Measurements from ENCODE around the gene ATG4B.
"Not testable (repeated sequence)": the region's sequence is repeated elsewhere in the genome, so short reads cannot be mapped to it uniquely, and the experiment has no call there.

The ATG4B gene

DNA sequence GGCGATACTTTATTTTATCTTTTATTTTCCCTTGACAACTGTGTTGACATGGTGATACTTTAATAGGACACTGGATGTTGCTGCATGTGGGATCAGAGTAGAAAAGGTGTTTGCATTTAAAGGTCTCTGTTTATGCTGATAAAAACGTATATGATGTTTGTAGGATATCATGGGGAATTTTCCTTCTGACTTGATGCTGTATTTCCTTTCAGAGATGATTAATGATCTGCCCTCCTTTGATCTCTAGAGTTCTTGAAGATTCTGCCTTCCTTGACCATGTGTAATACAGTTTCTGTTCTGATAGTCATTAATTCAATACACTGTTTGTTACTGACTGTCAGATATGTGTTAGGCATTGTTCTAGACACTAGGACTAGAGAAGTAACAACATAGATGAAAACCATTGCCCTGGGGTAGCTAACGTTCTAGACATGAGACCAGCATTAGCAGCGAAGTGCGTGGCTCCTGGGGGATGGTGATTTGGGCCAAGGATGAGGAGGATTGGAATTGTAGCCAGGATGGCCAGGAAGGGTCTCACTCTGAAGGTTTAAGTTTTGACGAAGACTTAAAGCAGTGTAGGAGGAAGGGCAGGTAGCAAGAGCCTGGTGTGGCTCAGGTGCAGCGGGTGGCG lies 2.8 kb downstream of the ATG4B start:
- no peak for DNase-seq (ENCODE audit: low read depth)

DNA sequence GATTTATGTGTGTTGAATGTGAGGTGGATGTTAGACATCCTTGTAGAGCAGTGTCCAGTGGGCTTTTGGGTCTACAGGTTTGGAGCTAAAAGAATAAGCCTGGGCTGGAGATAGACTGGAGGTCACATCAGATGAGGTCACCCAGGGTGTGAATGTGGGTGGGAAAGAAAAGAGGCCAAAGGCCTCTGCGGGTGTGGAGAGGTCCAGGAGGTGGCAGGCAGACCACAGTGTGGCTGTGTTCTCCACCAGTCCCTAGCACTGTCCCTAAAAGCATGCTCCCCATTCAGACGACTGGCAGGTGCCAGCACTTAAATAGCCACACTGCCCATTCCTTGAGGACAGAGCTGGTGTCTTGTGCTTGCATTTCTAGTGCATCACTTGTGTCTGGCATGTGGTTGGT lies 4.1 kb downstream of the ATG4B start:
- no peak for DNase-seq (ENCODE audit: low read depth)

DNA sequence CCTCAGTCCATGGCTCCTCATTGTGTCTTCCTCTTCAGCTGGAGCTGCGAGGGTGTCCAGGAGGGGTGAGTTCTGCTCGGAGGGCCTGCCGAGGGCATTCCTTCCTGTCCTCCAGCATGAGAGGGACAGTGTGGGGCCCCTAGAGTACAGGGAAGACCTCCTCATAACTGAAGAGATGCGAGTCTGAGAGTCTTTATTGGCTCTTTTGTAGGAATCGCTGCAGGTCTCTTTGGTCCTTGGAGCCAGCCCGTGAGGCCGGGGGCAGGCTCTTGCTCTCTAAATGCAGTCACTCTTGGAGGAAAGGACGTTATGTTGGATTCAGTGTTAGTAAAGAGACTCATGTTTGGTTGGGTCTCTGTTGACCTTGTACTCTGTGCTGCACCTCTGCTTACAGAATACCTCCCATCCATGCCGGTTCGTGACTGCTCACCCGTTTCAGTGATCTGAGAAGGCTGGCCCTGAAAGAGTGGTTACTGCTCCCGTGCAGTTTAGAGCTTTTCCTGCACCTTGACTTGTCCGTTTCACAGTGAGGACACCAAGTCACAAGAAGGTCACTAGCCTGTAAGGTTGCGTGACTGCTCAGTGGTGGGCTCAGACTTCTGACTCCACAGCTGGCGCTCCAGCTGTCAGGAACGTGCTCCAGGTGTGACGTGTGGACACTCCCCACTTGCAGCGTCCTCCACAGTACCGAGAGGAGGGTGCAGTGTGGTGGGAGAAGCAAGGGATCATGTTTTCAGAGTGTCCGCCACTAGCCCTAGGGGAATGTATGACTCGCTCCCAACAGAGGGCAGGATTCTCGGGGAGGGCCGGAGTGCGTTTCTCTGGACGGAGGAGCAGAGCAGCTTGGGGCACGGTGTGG lies 7.8 kb downstream of the ATG4B start:
- DNase-seq (ENCODE audit: low read depth), result no peak

DNA sequence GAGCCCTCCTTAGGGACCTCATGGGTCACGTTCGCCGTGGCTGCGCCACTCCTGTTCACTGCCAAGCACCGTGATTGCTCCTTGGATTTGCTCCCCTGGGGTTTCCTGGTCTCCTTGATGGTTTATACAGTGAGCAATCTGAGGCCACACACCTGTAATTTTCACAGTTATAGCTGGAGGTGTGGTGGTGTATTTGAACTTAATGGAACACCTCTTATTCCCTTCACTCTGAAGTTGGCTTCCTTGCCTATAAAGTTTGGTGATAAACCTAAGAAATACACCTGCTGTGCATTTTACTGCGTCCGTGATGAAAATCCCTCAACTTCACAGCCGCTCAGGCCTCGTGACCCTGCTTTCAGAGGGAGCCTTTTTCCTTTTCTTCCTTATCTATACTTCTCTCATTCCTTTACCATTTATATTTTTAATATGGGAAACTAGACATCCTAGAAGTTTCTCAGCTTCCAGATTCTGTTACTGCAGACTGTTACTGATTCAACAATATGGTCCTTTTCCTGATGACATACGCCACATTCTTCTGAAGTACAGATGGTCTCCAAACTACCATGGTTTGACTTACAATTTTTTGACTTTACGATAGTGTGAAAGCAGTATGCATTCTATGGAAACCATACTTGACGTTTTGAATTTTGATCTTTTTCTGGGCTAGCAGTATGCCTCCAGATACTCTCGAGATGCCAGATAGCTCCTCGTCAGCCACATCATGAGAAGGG lies 8.6 kb downstream of the ATG4B start:
- no peak for DNase-seq (ENCODE audit: low read depth)

DNA sequence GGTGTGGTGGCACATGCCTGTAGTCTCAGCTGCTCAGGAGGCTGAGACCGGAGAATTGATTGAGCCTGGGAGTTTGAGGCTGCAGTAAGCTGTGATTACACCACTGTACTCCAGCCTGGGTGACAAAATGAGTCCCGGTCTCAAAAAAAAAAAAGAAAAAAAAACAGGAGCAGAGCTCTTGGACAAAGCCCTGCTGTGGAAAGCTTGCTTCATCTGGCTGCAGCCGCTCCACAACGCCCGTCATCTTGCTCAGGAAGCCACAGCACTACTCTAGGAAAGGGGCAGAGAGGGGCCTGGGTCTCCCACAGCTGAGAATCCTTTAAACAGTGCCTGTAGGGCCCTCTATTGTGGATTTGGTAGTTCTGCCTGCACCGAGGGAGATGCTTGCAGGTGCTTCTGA lies 11.0 kb downstream of the ATG4B start:
- DNase-seq (ENCODE audit: low read depth), result no peak

DNA sequence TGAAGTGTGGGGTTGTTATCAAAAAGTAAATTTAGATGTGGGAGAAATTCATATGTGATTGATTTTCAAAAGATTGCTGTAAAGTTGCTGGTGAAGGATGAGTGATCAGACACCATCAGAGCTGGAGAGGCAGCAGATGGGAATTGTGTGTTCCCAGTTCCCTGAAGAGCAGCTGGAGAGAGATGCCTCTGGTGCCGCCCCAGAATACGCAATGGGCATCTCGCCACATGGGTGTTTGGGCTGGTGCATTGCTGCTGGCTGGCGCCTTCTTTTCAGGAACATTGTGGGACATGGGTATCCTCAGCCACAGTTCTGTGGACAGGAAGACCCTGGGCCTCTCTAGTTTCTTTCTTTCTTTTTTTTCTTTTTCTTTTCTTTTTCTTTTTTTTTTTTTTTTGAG lies 11.9 kb downstream of the ATG4B start:
- DNase-seq (ENCODE audit: low read depth), result no peak

DNA sequence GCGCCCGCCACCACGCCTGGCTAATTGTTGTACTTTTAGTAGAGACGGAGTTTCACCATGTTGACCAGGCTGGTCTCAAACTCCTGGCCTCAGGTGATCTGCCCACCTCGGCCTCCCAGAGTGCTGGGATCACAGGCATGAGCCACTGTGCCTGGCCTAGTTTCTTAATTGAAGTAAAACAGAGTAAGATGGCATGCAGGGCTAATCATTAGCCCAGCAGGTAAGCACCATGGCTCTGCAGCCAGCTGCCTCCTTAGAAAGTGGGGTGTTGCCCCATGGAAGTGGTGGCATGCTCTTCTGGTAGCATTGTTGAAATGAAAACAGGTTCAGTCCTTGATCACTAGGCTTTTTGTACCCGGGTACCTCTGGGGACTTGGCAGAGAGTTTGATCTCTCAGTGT lies 12.4 kb downstream of the ATG4B start:
- DNase-seq (ENCODE audit: low read depth), result no peak

DNA sequence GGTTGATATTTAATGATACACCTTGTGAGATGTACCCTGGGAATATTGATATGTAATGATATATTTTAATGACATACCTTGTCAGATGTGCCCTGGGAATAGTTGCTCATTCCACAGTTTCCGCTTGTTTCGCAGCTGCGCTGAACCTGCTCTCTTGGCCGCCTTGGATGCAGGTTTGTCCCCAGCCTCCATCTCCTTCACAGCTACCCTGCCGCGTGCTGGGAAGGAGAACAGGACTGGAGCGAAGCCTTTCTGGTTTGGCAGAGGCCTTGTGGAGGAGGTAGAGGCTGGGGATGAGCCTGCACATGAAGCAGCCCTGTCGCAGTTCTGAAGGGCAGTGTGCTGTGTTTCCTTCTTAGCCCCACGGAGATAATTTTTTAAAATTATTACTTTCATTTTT lies 14.6 kb downstream of the ATG4B start:
- no peak for DNase-seq (ENCODE audit: low read depth)

DNA sequence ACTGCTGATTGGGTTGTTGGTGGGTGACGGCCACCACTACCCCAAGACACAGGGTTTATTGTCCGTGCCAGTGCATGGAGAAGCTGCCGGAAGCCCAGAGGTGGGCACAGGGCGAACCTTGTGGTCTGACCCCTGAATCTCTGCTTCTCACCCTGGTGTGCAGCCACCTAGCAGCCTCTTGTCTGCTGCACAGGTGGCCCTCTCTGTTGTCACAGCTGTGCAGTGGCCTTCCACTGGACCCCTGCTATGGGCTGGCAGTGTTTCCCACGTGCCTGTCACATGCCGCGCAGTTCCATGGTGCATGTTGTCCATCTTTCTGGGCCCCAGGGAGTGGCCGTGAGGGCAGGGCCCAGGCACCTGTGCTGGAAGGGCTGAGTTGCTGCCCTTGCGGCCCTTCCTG lies 15.2 kb downstream of the ATG4B start:
- DNase-seq (ENCODE audit: low read depth), result no peak

DNA sequence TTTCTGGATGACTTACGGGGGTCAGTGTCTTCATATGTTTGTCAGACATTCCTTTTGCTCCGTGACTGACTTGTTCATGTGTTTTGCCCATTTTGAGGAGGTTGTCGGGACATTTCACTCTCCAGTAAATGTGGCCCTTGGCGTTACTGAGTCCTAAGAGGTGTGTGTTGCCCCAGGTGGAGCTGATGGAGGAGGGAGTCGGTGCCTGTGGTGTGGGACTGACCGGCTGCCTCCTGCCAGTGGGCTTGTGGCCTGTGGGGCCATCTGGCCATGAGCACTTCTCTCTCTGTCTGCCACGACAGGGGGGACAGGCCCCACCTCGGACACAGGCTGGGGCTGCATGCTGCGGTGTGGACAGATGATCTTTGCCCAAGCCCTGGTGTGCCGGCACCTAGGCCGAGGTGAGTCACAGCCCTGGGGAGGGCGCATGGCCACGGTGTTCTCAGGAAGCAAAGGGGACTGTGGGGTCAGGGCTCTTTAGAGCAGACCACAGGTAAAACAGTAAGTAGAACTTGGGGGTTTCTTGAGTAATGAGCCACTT lies 15.8 kb downstream of the ATG4B start:
- no peak for DNase-seq (ENCODE audit: low read depth)

DNA sequence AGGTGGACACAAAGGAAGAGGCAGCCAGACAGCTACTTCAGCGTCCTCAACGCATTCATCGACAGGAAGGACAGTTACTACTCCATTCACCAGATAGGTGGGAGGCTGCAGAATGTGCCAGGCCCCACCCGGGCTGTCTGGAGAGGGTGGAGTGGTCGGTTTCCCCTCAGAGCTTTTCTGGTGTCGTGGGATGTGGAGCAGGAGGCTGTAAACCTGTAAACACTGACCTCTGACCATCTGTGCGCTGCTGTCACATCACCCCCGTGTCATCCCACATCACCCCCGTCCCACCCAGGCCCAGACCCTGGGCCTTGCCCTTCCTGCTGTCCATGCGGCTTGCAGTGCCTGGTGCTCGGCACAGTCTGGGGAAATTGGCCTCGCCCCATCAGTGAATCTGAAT lies 17.1 kb downstream of the ATG4B start:
- no peak for DNase-seq (ENCODE audit: low read depth)

DNA sequence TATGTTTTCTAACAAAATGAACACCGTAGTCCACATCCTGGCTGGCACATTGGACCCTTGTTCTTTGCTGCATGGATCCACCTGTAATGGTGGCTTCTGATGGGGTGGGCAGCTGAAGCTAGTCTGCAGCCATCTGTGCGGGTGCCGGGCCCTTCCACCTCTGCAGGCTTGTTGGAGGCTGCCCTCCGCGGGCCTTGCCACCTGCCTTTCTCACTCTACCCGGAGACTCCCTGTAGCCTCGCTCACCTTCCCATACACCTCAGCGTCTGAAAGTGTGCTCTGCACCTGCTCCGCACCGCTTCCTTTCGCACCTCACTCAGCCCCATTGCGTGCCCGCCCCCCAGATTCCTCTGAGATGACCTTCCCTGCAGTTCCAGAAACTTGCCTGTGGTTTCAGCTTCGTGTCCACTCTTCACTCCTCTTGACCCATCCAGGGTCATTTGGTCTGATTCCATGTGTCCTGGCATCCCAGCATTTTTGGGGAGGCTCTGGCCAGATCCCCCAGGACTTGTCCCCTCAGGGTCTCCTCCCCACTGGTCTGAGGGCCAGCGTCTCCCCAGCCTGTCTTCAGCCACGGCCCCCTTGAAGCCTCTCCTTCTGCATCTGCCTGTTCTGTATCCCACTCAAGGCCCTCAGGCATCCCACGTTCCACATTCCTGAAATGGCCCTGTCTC lies 18.2 kb downstream of the ATG4B start:
- DNase-seq (ENCODE audit: low read depth), result no peak

DNA sequence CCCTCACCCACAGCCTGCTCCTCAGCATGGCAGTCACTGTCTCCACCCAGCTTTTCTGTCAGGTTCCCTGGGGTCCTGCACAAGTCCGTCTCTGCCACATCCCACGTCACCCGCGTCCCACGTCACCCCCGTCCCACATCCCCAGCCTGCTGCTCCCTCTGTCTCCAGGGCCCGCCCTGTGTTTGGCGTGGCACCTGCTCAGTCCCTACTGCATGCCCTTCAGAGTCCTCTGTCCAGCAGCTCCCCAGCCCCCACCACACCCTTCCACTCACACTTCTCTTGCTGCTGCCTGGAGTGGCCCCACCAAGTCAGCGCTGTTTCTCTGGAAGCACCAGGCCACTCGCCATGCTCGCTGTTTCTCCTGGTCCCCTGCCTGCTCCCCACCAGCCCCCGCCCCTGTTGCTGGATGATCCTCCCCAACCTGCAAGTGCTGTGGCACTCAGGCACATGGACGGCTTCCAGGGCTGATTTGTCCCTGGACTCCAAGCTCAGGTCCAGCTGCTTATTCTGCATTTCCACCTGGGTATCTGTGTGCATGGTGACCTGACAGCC lies 18.8 kb downstream of the ATG4B start:
- DNase-seq (ENCODE audit: low read depth), result no peak

DNA sequence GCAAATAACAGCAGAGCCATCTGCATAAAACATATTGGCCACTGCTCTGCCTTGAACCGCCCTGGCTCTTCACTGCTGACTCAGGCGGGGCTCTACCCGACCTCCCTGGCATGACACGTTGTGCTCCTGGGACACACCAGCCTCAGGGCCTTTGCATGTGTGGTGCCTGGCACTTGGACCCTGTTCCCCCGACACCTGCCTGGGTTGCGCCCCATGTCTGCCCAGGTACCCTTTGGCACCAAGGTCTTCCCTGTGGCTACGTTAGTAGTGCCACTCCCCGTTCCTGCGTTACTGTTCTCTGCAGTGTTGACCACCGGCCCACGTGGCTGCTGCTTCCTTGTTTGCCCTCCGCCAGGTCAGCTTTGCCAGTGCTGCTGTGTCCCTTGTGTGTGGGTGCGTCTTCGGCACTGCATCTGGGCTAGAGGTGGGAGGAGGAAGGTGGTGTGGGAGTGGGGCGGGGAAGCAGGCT lies 20.3 kb downstream of the ATG4B start:
- DNase-seq (ENCODE audit: low read depth), result no peak

DNA sequence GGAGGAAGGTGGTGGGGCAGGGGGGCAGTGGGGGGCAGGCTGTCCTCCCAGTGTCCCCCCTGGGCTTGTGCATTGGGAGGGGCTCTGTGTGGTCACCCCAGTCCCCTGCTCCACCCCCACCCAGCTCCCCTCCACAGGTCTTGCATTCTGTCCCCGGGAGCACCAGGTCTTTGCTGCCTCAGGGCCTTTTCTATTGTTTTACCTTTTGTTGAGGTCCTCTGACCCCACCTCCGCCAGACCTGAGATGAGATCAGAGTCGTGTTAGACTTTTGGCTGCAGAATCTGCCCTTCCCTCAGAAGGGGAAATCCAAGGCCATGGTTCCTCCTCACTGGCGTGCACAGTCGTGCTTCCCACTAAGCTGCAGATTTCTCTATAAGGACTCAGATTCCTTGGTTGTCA lies 20.8 kb downstream of the ATG4B start:
- DNase-seq (ENCODE audit: low read depth), result no peak

DNA sequence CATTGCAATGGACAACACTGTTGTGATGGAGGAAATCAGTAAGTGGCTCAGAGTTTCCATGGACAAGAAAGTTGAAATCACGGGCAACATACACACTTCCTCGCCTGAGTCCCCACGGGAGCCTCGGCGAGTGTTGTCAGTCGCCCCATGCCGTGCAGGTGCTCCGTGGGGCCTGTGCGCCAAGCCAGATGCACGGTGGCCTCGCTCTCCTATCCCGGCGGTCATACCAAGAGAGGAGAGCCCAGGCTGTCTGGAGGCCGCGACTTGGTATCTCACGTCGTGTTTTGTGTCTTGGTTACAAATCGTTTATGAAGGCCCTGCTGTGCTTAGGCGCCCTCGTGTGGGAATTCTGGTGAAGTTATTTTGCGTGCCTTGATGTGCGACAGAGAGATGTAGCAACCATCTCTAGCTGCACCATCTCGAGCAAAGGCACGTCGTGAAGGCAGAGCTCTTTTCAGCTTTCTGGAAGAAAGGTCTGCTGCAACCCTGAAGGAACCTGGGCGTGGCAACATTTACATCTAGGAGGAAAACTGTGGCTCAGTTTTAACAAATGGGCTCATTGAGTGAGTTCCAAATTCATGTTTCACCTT lies 21.8 kb downstream of the ATG4B start:
- peak; percentile 39 for DNase-seq (ENCODE audit: low read depth)

DNA sequence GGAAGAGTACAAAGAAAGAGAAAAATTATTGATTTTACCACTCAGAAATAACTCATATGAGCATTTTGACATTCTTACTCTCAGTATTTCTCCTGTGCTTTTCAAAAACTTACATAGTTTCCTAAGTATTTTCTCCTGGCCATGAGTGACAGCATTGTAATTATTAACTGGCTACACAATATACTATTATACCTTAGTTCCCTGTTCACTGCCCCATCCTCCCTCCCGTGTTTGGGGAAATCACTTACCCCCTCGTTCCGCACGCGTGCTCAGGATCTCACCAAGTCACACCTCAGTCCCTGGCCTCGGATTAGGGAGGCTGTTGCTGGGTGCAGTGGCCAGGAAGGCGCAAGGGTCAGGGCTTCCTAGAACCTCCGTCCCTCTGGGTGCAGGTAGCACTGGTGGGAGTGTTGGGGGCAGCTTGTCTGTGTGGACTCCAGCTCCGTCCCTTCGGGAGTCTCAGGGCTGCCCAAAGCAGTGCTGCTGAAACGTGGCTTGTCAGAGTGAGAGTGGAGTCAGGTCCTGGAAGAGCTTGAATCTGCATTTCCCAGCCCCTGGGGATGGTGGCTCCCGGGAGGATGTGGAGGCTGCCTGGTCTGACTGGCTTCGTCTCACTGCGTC lies 23.2 kb downstream of the ATG4B start:
- DNase-seq (ENCODE audit: low read depth), result no peak

DNA sequence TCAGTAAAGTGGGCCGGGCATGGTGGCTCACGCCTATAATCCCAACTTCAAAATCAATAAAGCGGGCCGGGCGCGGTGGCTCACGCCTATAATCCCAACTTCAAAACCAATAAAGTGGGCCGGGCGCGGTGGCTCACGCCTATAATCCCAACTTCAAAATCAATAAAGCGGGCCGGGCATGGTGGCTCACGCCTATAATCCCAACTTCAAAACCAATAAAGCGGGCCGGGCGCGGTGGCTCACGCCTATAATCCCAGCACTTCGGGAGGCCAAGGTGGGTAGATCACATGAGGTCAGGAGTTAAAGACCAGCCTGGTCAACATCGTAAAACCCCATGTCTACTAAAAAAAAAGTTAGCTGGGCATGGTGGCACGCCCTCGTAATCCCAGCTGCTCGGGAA lies 25.2 kb downstream of the ATG4B start:
- DNase-seq (ENCODE audit: low read depth), result not testable (repeated sequence)

DNA sequence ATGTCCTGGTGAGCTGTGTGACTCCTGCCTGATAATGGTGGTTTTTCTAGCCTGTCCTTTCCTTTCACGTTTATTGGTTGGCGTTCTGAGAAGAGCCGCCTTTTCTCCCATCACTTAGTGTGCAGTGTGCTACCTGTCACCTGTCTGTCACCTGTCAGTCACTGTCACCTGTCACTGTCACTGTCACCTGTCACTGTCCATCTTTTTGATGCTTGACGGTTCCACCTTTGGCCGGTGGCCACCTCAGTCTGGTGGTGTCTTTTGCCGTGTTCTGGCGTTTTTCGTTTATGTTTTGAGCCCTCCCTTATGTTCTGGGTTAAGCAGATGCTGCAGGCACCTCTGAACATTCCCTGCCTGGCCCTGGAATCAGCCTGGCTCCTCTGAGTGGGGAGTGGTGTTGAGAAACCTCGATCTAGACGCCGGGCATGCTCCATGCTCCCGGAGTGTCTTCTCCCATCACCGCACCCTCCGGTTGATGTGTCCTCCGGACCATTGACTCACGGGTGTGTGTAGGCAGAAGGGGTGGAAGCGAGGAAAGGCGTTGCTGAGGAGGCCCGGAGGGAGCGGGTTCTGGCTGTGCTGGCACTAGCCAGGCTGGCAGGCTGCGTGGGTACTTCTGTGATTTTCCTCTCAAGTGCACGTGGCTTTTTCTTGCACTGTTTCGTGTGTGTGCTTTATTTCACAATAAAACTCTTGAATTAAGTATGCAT lies 28.4 kb downstream of the ATG4B start:
- no peak for DNase-seq (ENCODE audit: low read depth)

All from GM04503 (cell line).